ENCODE data around the gene NPAS3. TPM values are rescaled to one million over a fixed set of nuclear protein-coding genes. Genes with fewer than 3 reads are reported as not detected.

Gene NPAS3
- total RNA-seq, 2 experiments from 2014 or later = not detected

- intact Hi-C loops (cut with micrococcal nuclease) = no loop called here
- H3K27me3 Mint-ChIP-seq (ENCODE audit: low read depth) = no peaks in the 10 kb centered on the region
Observed at GRCh38 chr14:33618361-33619105, 679.9 kb downstream of the NPAS3 start.

GRCh38 chr14:33622496-33622895 lies 683.8 kb downstream of the NPAS3 start:
- H3K4me1 Mint-ChIP-seq (ENCODE audit: low read depth) = no peaks in the 10 kb centered on the region
- no peaks in the 10 kb centered on the region for H3K36me3 Mint-ChIP-seq (ENCODE audit: low read depth)
- H3K9me3 Mint-ChIP-seq = no peaks in the 10 kb centered on the region
- no peak for DNase-seq
- intact Hi-C loops (cut with micrococcal nuclease) = no loop called here
- no peak overlapping the region for H3K4me3 Mint-ChIP-seq
- no peak overlapping the region for H3K27ac Mint-ChIP-seq
- CTCF ChIA-PET = no interaction called here
- no peaks in the 10 kb centered on the region for H3K27me3 Mint-ChIP-seq (ENCODE audit: low read depth)

More at GRCh38 chr14:33618361-33619105, 679.9 kb downstream of the NPAS3 start:
- CTCF ChIA-PET = no interaction called here
- no peaks in the 10 kb centered on the region for H3K4me1 Mint-ChIP-seq (ENCODE audit: low read depth)
- no peaks in the 10 kb centered on the region for H3K9me3 Mint-ChIP-seq
- H3K4me3 Mint-ChIP-seq = no peak overlapping the region
- H3K36me3 Mint-ChIP-seq (ENCODE audit: low read depth) = no peaks in the 10 kb centered on the region
- no peak for DNase-seq
- no peak overlapping the region for H3K27ac Mint-ChIP-seq

- H3K27me3 Mint-ChIP-seq (ENCODE audit: low read depth) = no peaks in the 10 kb centered on the region
- H3K4me1 Mint-ChIP-seq (ENCODE audit: low read depth) = no peaks in the 10 kb centered on the region
- no peak overlapping the region for H3K4me3 Mint-ChIP-seq
- no peaks in the 10 kb centered on the region for H3K36me3 Mint-ChIP-seq (ENCODE audit: low read depth)
- H3K9me3 Mint-ChIP-seq = peaks cover 2% of the 10 kb centered on the region
- CTCF ChIA-PET = no interaction called here
- H3K27ac Mint-ChIP-seq = no peak overlapping the region
- DNase-seq = no peak
- intact Hi-C loops (cut with micrococcal nuclease) = no loop called here
Observed at GRCh38 chr14:33629792-33630191, 691.1 kb downstream of the NPAS3 start.

GRCh38 chr14:33631021-33631420 lies 692.3 kb downstream of the NPAS3 start:
- Mint-ChIP-seq H3K9me3 (peaks cover 2% of the 10 kb centered on the region), H3K36me3 (ENCODE audit: low read depth) (no peaks in the 10 kb centered on the region), H3K27me3 (ENCODE audit: low read depth) (no peaks in the 10 kb centered on the region), H3K27ac (no peak overlapping the region), H3K4me3 (no peak overlapping the region), H3K4me1 (ENCODE audit: low read depth) (no peaks in the 10 kb centered on the region)
- DNase-seq = no peak
- CTCF ChIA-PET = no interaction called here
- intact Hi-C loops (cut with micrococcal nuclease) = no loop called here

GRCh38 chr14:33631441-33631840 lies 692.8 kb downstream of the NPAS3 start:
- H3K27me3 Mint-ChIP-seq (ENCODE audit: low read depth) = no peaks in the 10 kb centered on the region
- intact Hi-C loops (cut with micrococcal nuclease) = no loop called here
- CTCF ChIA-PET = no interaction called here
- H3K9me3 Mint-ChIP-seq = peaks cover 2% of the 10 kb centered on the region
- no peak overlapping the region for H3K27ac Mint-ChIP-seq
- DNase-seq = no peak
- H3K4me1 Mint-ChIP-seq (ENCODE audit: low read depth) = no peaks in the 10 kb centered on the region
- no peaks in the 10 kb centered on the region for H3K36me3 Mint-ChIP-seq (ENCODE audit: low read depth)
- H3K4me3 Mint-ChIP-seq = no peak overlapping the region

GRCh38 chr14:33634631-33635030 lies 696.0 kb downstream of the NPAS3 start:
- Mint-ChIP-seq H3K36me3 (ENCODE audit: low read depth) (no peaks in the 10 kb centered on the region), H3K27ac (no peak overlapping the region), H3K9me3 (peaks cover 2% of the 10 kb centered on the region), H3K27me3 (ENCODE audit: low read depth) (no peaks in the 10 kb centered on the region), H3K4me1 (ENCODE audit: low read depth) (no peaks in the 10 kb centered on the region), H3K4me3 (no peak overlapping the region)
- CTCF ChIA-PET = no interaction called here
- intact Hi-C loops (cut with micrococcal nuclease) = no loop called here
- no peak for DNase-seq

GRCh38 chr14:33636716-33637115 lies 698.0 kb downstream of the NPAS3 start:
- no peak for DNase-seq
- no peaks in the 10 kb centered on the region for H3K36me3 Mint-ChIP-seq (ENCODE audit: low read depth)

GRCh38 chr14:33642080-33642479 lies 703.4 kb downstream of the NPAS3 start:
- H3K27ac Mint-ChIP-seq = no peak overlapping the region
- intact Hi-C loops (cut with micrococcal nuclease) = no loop called here
- H3K27me3 Mint-ChIP-seq (ENCODE audit: low read depth) = no peaks in the 10 kb centered on the region
- no peaks in the 10 kb centered on the region for H3K4me1 Mint-ChIP-seq (ENCODE audit: low read depth)
- no peaks in the 10 kb centered on the region for H3K9me3 Mint-ChIP-seq
- CTCF ChIA-PET = no interaction called here
- no peaks in the 10 kb centered on the region for H3K36me3 Mint-ChIP-seq (ENCODE audit: low read depth)
- H3K4me3 Mint-ChIP-seq = no peak overlapping the region
- DNase-seq = no peak

More at GRCh38 chr14:33636716-33637115, 698.0 kb downstream of the NPAS3 start:
- Mint-ChIP-seq H3K4me3 (no peak overlapping the region), H3K9me3 (peaks cover 2% of the 10 kb centered on the region), H3K4me1 (ENCODE audit: low read depth) (no peaks in the 10 kb centered on the region), H3K27me3 (ENCODE audit: low read depth) (no peaks in the 10 kb centered on the region), H3K27ac (no peak overlapping the region)
- intact Hi-C loops (cut with micrococcal nuclease) = no loop called here
- CTCF ChIA-PET = no interaction called here

- Mint-ChIP-seq H3K9me3 (no peaks in the 10 kb centered on the region), H3K4me1 (ENCODE audit: low read depth) (no peaks in the 10 kb centered on the region), H3K4me3 (no peak overlapping the region), H3K27me3 (ENCODE audit: low read depth) (no peaks in the 10 kb centered on the region), H3K27ac (no peak overlapping the region), H3K36me3 (ENCODE audit: low read depth) (no peaks in the 10 kb centered on the region)
- intact Hi-C loops (cut with micrococcal nuclease) = no loop called here
- CTCF ChIA-PET = no interaction called here
- DNase-seq = no peak
Observed at GRCh38 chr14:33642691-33643244, 704.1 kb downstream of the NPAS3 start.

GRCh38 chr14:33643426-33644181 lies 704.9 kb downstream of the NPAS3 start:
- H3K4me1 Mint-ChIP-seq (ENCODE audit: low read depth) = no peaks in the 10 kb centered on the region
- CTCF ChIA-PET = no interaction called here
- intact Hi-C loops (cut with micrococcal nuclease) = no loop called here
- no peaks in the 10 kb centered on the region for H3K9me3 Mint-ChIP-seq
- H3K27ac Mint-ChIP-seq = no peak overlapping the region
- H3K4me3 Mint-ChIP-seq = no peak overlapping the region
- DNase-seq = no peak
- H3K36me3 Mint-ChIP-seq (ENCODE audit: low read depth) = no peaks in the 10 kb centered on the region
- no peaks in the 10 kb centered on the region for H3K27me3 Mint-ChIP-seq (ENCODE audit: low read depth)

GRCh38 chr14:33646692-33647260 lies 708.1 kb downstream of the NPAS3 start:
- H3K27ac Mint-ChIP-seq = no peak overlapping the region
- intact Hi-C loops (cut with micrococcal nuclease) = no loop called here
- H3K4me3 Mint-ChIP-seq = no peak overlapping the region
- no peaks in the 10 kb centered on the region for H3K4me1 Mint-ChIP-seq (ENCODE audit: low read depth)
- H3K27me3 Mint-ChIP-seq (ENCODE audit: low read depth) = no peaks in the 10 kb centered on the region
- no peaks in the 10 kb centered on the region for H3K9me3 Mint-ChIP-seq
- DNase-seq = no peak
- CTCF ChIA-PET = interaction anchor here (0.6 kb wide), 1 partner anchor 1071 kb away, joined by 3 read pairs; no protein-coding TSS in a partner anchor
- no peaks in the 10 kb centered on the region for H3K36me3 Mint-ChIP-seq (ENCODE audit: low read depth)

- no peaks in the 10 kb centered on the region for H3K36me3 Mint-ChIP-seq (ENCODE audit: low read depth)
- H3K9me3 Mint-ChIP-seq = no peaks in the 10 kb centered on the region
- H3K4me1 Mint-ChIP-seq (ENCODE audit: low read depth) = no peaks in the 10 kb centered on the region
- no peak for DNase-seq
- H3K27ac Mint-ChIP-seq = no peak overlapping the region
- no peak overlapping the region for H3K4me3 Mint-ChIP-seq
- intact Hi-C loops (cut with micrococcal nuclease) = no loop called here
- CTCF ChIA-PET = no interaction called here
- no peaks in the 10 kb centered on the region for H3K27me3 Mint-ChIP-seq (ENCODE audit: low read depth)
Observed at GRCh38 chr14:33647385-33647786, 708.7 kb downstream of the NPAS3 start.

Measured in activated naive CD4-positive, alpha-beta T cell treated with anti-CD3 and anti-CD28 coated beads for 36 hours (primary cell).